ENCODE results near the gene NOC2L.

DNA sequence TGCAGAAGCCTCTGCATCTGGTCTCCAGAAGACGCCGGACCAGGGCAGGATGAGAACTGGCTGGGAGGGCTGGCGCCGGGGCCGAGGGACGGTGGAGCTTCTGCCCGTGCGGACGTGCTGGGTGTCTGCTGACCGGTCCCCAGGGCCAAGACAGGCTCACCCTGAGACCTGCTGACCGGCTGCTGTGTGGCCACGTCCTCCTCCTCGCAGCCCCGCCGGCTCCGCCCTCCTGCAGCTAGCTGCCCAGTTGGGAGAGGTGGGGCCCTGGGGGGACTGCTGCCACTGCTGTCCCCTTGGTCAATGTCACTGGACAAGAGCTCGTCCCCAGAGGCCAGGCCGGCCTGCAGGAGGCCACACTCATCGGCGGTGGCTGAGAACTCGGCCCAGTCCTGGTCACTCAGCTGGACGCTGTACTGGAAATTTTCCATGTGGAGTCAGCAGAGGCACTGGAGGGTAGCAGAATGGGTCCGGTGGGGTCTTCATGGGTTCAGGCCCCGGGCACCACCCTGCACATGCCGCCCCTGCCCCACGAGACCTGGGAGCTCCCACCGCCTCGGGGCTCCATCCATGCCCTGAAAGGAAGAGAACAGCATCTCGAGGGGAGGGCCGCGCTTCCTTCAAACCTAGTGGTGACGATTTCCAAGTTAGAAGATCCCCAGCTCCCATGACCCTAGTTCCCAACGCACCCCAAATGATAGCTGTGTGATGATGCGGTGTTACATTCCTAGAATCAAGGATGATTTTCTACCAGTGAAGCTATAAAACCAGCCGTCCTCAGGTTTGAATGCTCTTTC, 21.7 kb upstream of the NOC2L start:
- TF ChIP-seq EP300 (IDR thresholded peaks at IDR 0.05) (no peak), POLR2AphosphoS5 (IDR thresholded peaks at IDR 0.05) (no peak), POLR2A (IDR thresholded peaks at IDR 0.05) (no peak)
- TF ChIP-seq, protein P1, sequence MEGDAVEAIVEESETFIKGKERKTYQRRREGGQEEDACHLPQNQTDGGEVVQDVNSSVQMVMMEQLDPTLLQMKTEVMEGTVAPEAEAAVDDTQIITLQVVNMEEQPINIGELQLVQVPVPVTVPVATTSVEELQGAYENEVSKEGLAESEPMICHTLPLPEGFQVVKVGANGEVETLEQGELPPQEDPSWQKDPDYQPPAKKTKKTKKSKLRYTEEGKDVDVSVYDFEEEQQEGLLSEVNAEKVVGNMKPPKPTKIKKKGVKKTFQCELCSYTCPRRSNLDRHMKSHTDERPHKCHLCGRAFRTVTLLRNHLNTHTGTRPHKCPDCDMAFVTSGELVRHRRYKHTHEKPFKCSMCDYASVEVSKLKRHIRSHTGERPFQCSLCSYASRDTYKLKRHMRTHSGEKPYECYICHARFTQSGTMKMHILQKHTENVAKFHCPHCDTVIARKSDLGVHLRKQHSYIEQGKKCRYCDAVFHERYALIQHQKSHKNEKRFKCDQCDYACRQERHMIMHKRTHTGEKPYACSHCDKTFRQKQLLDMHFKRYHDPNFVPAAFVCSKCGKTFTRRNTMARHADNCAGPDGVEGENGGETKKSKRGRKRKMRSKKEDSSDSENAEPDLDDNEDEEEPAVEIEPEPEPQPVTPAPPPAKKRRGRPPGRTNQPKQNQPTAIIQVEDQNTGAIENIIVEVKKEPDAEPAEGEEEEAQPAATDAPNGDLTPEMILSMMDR (IDR thresholded peaks at IDR 0.05), result no peak
